ENCODE data around the gene TMEM238L.

DNA sequence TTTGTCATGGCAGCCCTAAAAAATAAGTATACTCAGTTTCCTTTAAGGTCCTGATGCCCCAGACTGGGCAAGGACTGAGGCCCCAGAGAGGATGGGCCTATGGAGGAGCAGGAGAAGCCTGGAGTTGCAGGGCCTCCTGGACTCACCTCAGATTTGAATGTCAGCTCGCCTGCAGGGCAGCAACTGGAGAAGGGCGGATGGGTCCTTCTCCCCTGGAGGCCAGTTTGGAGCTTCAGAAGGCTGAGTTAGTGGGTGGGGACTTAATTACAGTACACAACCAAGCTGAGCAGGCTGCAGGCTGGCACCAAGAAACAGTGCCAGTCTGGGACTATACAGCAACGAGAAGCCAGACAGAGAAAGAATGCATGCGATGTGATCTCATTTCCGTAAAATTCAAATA is 27.8 kb upstream of the TMEM238L start:
- TF ChIP-seq POLR2A (IDR thresholded peaks at IDR 0.05; ENCODE audit: low read length) = no peak
- no peak for TF ChIP-seq GATA1 (IDR thresholded peaks at IDR 0.05; ENCODE audit: low read depth, low read length)

Measured in erythroblast (primary cell).